PC-3 (cell line): ENCODE measurements around the gene PDGFC.

Source experiments
- CTCF ChIP-seq: fragments of 300-600 bp; sonication (generic); conservative IDR thresholded peaks from 2 replicates; pipeline ENCODE4 v1.5.1; 2017; ENCODE audit warnings: antibody characterized with exemption, low read depth, mild to moderate bottlenecking, low read length
- EZH2 ChIP-seq: fragments of 300-600 bp; sonication (generic); IDR thresholded peaks from one replicate; pipeline ENCODE4 v1.6.1; 2017; ENCODE audit warnings: antibody characterized with exemption, mild to moderate bottlenecking, low read length; ENCODE audit not compliant: unreplicated experiment

GRCh38 chr4:156998500-156999174 is 27.0 kb upstream of the PDGFC start:
- TF ChIP-seq EZH2 (no peak), CTCF (no peak)
